ENCODE data around the gene COMMD2. TPM values are rescaled to one million over a fixed set of nuclear protein-coding genes. Genes with fewer than 3 reads are reported as not detected.

COMMD2 gene
- 10 to 100 TPM in 1 of 2 donors, 1 to 10 TPM in 1; 5.6 to 12.5 TPM for polyA plus RNA-seq

DNA sequence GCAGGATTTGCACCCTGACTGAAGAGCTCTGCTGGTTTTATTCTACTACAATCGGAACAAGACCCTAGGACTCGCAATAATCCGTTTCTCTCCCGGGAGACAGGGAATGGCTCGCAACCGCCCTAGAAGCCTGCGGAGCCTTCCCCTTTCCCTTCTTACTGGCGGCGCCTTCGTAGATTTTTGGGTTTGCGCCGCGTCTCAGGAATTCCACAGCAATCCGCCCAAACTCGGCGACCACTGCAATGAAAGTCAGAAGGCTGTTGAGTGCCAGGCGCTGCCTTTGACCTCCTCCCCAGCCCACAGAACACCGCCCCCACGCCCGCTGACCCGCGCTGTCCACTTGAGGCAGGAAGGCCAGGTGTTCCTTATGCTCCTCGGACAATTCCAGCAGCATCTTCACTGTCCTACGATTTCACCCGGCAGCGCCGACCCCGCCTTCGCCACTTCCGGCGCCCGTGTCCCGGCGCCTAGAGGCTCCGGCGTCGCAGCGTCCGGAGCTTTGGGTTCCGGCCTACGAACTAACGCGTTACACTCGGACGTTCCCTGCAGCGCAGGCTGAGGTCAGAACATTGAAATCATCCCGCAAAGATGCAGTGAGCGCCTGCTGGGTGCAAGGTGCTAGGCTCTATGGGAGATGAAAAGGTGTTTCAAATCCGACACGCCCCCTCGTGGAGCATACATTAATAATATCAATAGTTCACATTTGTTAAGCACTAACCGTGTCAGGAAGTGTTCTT lies at the start of gene COMMD2:
Gene COMMD2 (minus strand): TSS at position 439 of the 737 bp plus-strand sequence. CDS start 45 bp downstream, at position 394.
- 0 to 1% methylated on average over 52 of the region's 52 CpGs for WGBS, 2 donors
- no peaks in the 10 kb centered on the region for H3K27me3 ChIP-seq (ENCODE audit: control insufficient read depth in 1 of 2, insufficient read depth in 2 of 2, low read length in 2 of 2)

DNA sequence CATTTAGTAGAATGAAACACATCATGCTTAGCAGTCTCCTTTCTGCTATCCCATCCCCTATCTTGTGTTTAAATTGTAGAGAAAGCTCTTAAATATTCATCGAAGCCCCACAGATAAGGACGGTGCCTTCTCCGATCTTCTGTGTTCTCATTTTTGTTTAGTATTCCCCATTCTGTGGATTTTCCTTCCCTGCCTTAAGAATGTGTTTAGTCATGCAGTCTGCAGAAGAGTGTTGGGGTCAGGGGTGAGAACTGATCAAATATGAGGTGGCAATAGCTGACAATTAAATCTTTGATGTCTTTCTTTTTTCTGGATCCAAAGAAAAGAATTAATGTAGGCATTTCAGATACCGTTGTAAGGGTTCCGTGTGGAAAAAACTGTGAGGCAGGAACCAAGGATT lies 49.4 kb upstream of the COMMD2 start:
- WGBS, 2 donors, result 55 to 60% methylated on average over 5 of the region's 5 CpGs
- Histone ChIP-seq H3K4me3 (ENCODE audit: low read depth in 1 of 2, low read length in 2 of 2) (no peak overlapping the region), H3K9me3 (ENCODE audit: control insufficient read depth in 2 of 2, insufficient read depth in 1 of 2, low read depth in 1 of 2, low read length in 1 of 2) (no peaks in the 10 kb centered on the region), H3K36me3 (ENCODE audit: control insufficient read depth in 2 of 2, insufficient read depth in 2 of 2, low read length in 1 of 2) (no peaks in the 10 kb centered on the region), H3K27me3 (ENCODE audit: control insufficient read depth in 1 of 2, insufficient read depth in 2 of 2, low read length in 2 of 2) (no peaks in the 10 kb centered on the region), H3K27ac (ENCODE audit: low read depth in 2 of 2, low read length in 1 of 2) (no peak overlapping the region), H3K4me1 (ENCODE audit: control insufficient read depth in 2 of 2, insufficient read depth in 2 of 2, low read length in 1 of 2) (no peaks in the 10 kb centered on the region)

More for the DNA sequence above, at the start of gene COMMD2:
- no peaks in the 10 kb centered on the region for H3K9me3 ChIP-seq (ENCODE audit: control insufficient read depth in 2 of 2, insufficient read depth in 1 of 2, low read depth in 1 of 2, low read length in 1 of 2)
- H3K27ac ChIP-seq (ENCODE audit: low read depth in 2 of 2, low read length in 1 of 2), result peak within 1 kb of the TSS; percentile 86 to 94
- peaks cover 0 to 3% of the 10 kb centered on the region in 2 donors for H3K36me3 ChIP-seq (ENCODE audit: control insufficient read depth in 2 of 2, insufficient read depth in 2 of 2, low read length in 1 of 2)
- H3K4me3 ChIP-seq (ENCODE audit: low read depth in 1 of 2, low read length in 2 of 2), result peak within 1 kb of the TSS; percentile 92 to 97
- H3K4me1 ChIP-seq (ENCODE audit: control insufficient read depth in 2 of 2, insufficient read depth in 2 of 2, low read length in 1 of 2), result no peaks in the 10 kb centered on the region

DNA sequence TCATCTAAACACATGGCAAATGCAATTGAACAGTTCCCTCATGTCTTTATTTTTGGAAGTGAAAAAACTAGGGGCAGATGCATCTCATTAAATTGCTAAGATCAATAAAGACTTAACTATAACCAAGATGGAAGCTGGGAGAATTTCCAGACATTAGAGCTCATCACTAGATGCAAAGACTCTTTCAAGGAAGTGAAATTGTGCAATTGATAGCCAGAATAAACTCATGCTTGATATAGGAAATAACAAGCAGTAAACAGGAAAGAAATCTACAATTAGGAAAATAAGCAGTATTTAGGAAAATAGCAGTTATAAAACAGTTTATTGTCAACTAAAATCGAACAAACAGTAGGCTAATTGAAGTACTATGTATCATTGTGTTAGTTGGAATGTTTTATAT lies 48.9 kb upstream of the COMMD2 start:
- Histone ChIP-seq H3K4me1 (ENCODE audit: control insufficient read depth in 2 of 2, insufficient read depth in 2 of 2, low read length in 1 of 2) (no peaks in the 10 kb centered on the region), H3K9me3 (ENCODE audit: control insufficient read depth in 2 of 2, insufficient read depth in 1 of 2, low read depth in 1 of 2, low read length in 1 of 2) (no peaks in the 10 kb centered on the region), H3K27ac (ENCODE audit: low read depth in 2 of 2, low read length in 1 of 2) (no peak overlapping the region), H3K27me3 (ENCODE audit: control insufficient read depth in 1 of 2, insufficient read depth in 2 of 2, low read length in 2 of 2) (no peaks in the 10 kb centered on the region), H3K36me3 (ENCODE audit: control insufficient read depth in 2 of 2, insufficient read depth in 2 of 2, low read length in 1 of 2) (no peaks in the 10 kb centered on the region), H3K4me3 (ENCODE audit: low read depth in 1 of 2, low read length in 2 of 2) (no peak overlapping the region)
- 73 to 87% methylated on average over 1 of the region's 1 CpG for WGBS, 2 donors

GRCh38 chr3:149800693-149801092 lies 48.4 kb upstream of the COMMD2 start:
- Histone ChIP-seq H3K27me3 (ENCODE audit: control insufficient read depth in 1 of 2, insufficient read depth in 2 of 2, low read length in 2 of 2) (no peaks in the 10 kb centered on the region), H3K27ac (ENCODE audit: low read depth in 2 of 2, low read length in 1 of 2) (no peak overlapping the region), H3K4me3 (ENCODE audit: low read depth in 1 of 2, low read length in 2 of 2) (no peak overlapping the region), H3K4me1 (ENCODE audit: control insufficient read depth in 2 of 2, insufficient read depth in 2 of 2, low read length in 1 of 2) (no peaks in the 10 kb centered on the region), H3K36me3 (ENCODE audit: control insufficient read depth in 2 of 2, insufficient read depth in 2 of 2, low read length in 1 of 2) (no peaks in the 10 kb centered on the region), H3K9me3 (ENCODE audit: control insufficient read depth in 2 of 2, insufficient read depth in 1 of 2, low read depth in 1 of 2, low read length in 1 of 2) (no peaks in the 10 kb centered on the region)
- WGBS, 2 donors, result 94% methylated on average over 8 of the region's 8 CpGs

DNA sequence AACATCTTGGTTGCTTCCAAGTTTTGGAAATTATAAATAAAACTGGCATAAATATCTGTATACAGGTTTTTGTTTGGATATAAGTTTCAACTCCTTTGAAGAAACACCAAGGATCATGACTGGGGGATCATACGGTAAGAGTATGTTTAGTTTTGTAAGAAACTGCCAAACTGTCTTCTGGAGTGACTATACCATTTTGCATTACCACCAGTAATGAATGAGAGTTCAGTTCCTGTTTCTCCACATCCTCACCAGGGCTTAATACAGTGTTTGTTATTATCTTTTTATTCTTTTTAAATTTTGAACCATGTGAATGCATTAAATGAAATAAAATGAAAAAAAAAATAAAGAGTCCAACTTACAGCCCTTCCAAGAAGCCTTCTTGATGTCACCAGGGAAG lies 43.7 kb upstream of the COMMD2 start:
- no peaks in the 10 kb centered on the region for H3K36me3 ChIP-seq (ENCODE audit: control insufficient read depth in 2 of 2, insufficient read depth in 2 of 2, low read length in 1 of 2)
- no peak overlapping the region for H3K4me3 ChIP-seq (ENCODE audit: low read depth in 1 of 2, low read length in 2 of 2)
- no peaks in the 10 kb centered on the region for H3K9me3 ChIP-seq (ENCODE audit: control insufficient read depth in 2 of 2, insufficient read depth in 1 of 2, low read depth in 1 of 2, low read length in 1 of 2)
- no peaks in the 10 kb centered on the region for H3K4me1 ChIP-seq (ENCODE audit: control insufficient read depth in 2 of 2, insufficient read depth in 2 of 2, low read length in 1 of 2)
- no peaks in the 10 kb centered on the region for H3K27me3 ChIP-seq (ENCODE audit: control insufficient read depth in 1 of 2, insufficient read depth in 2 of 2, low read length in 2 of 2)
- WGBS, 2 donors, result 82 to 90% methylated on average over 1 of the region's 1 CpG
- H3K27ac ChIP-seq (ENCODE audit: low read depth in 2 of 2, low read length in 1 of 2), result no peak overlapping the region

GRCh38 chr3:149792452-149793270 lies 40.4 kb upstream of the COMMD2 start, which contains the start of gene ANKUB1:
ANKUB1 (minus strand) TSS chr3:149792554; CDS start chr3:149792366, 188 bp downstream.
- 77 to 82% methylated on average over 4 of the region's 4 CpGs for WGBS, 2 donors
- Histone ChIP-seq H3K4me3 (ENCODE audit: low read depth in 1 of 2, low read length in 2 of 2) (no peak within 1 kb of the TSS), H3K27me3 (ENCODE audit: control insufficient read depth in 1 of 2, insufficient read depth in 2 of 2, low read length in 2 of 2) (no peaks in the 10 kb centered on the region), H3K27ac (ENCODE audit: low read depth in 2 of 2, low read length in 1 of 2) (no peak within 1 kb of the TSS), H3K4me1 (ENCODE audit: control insufficient read depth in 2 of 2, insufficient read depth in 2 of 2, low read length in 1 of 2) (no peaks in the 10 kb centered on the region), H3K9me3 (ENCODE audit: control insufficient read depth in 2 of 2, insufficient read depth in 1 of 2, low read depth in 1 of 2, low read length in 1 of 2) (no peaks in the 10 kb centered on the region), H3K36me3 (ENCODE audit: control insufficient read depth in 2 of 2, insufficient read depth in 2 of 2, low read length in 1 of 2) (no peaks in the 10 kb centered on the region)

DNA sequence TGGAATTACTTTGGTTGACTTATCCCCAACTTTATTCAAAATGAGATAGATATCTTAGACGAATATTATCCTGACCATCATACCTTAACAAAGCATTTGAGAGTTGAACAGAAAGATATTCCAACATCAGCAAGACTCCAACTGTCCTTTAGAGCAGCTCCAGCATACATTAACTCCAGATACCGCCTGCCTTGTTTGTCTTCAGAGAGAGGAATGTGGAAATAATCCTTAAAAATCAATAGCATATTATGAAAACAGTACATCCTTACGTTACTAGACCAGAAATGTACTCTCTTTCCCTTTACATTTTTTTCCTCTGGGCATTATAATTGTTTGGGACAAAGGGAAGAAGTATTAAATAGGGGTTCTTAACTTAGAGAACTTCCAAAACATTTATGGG lies 38.4 kb upstream of the COMMD2 start:
- Histone ChIP-seq H3K4me3 (ENCODE audit: low read depth in 1 of 2, low read length in 2 of 2) (no peak overlapping the region), H3K27me3 (ENCODE audit: control insufficient read depth in 1 of 2, insufficient read depth in 2 of 2, low read length in 2 of 2) (no peaks in the 10 kb centered on the region), H3K9me3 (ENCODE audit: control insufficient read depth in 2 of 2, insufficient read depth in 1 of 2, low read depth in 1 of 2, low read length in 1 of 2) (no peaks in the 10 kb centered on the region), H3K36me3 (ENCODE audit: control insufficient read depth in 2 of 2, insufficient read depth in 2 of 2, low read length in 1 of 2) (no peaks in the 10 kb centered on the region), H3K4me1 (ENCODE audit: control insufficient read depth in 2 of 2, insufficient read depth in 2 of 2, low read length in 1 of 2) (no peaks in the 10 kb centered on the region), H3K27ac (ENCODE audit: low read depth in 2 of 2, low read length in 1 of 2) (no peak overlapping the region)
- WGBS, 2 donors, result 69% methylated on average over 3 of the region's 3 CpGs

GRCh38 chr3:149790268-149790667 lies 38.0 kb upstream of the COMMD2 start:
- Histone ChIP-seq H3K4me1 (ENCODE audit: control insufficient read depth in 2 of 2, insufficient read depth in 2 of 2, low read length in 1 of 2) (no peaks in the 10 kb centered on the region), H3K36me3 (ENCODE audit: control insufficient read depth in 2 of 2, insufficient read depth in 2 of 2, low read length in 1 of 2) (no peaks in the 10 kb centered on the region), H3K9me3 (ENCODE audit: control insufficient read depth in 2 of 2, insufficient read depth in 1 of 2, low read depth in 1 of 2, low read length in 1 of 2) (no peaks in the 10 kb centered on the region), H3K4me3 (ENCODE audit: low read depth in 1 of 2, low read length in 2 of 2) (no peak overlapping the region), H3K27ac (ENCODE audit: low read depth in 2 of 2, low read length in 1 of 2) (no peak overlapping the region), H3K27me3 (ENCODE audit: control insufficient read depth in 1 of 2, insufficient read depth in 2 of 2, low read length in 2 of 2) (no peaks in the 10 kb centered on the region)
- 68 to 72% methylated on average over 2 of the region's 2 CpGs for WGBS, 2 donors

- no peaks in the 10 kb centered on the region for H3K27me3 ChIP-seq (ENCODE audit: control insufficient read depth in 1 of 2, insufficient read depth in 2 of 2, low read length in 2 of 2)
- WGBS, 2 donors, result 83 to 84% methylated on average over 5 of the region's 5 CpGs
- no peak overlapping the region for H3K27ac ChIP-seq (ENCODE audit: low read depth in 2 of 2, low read length in 1 of 2)
- no peaks in the 10 kb centered on the region for H3K9me3 ChIP-seq (ENCODE audit: control insufficient read depth in 2 of 2, insufficient read depth in 1 of 2, low read depth in 1 of 2, low read length in 1 of 2)
- no peaks in the 10 kb centered on the region for H3K4me1 ChIP-seq (ENCODE audit: control insufficient read depth in 2 of 2, insufficient read depth in 2 of 2, low read length in 1 of 2)
- H3K4me3 ChIP-seq (ENCODE audit: low read depth in 1 of 2, low read length in 2 of 2), result no peak overlapping the region
- no peaks in the 10 kb centered on the region for H3K36me3 ChIP-seq (ENCODE audit: control insufficient read depth in 2 of 2, insufficient read depth in 2 of 2, low read length in 1 of 2)
Observed at GRCh38 chr3:149784064-149784704, 31.9 kb upstream of the COMMD2 start.

Measured in esophagus (tissue), 2 donors.